DMS79 treated with DMSO at 0.1 percent for 48 hours (cell line): ENCODE measurements around the gene SORT1.
"Not testable (repeated sequence)": the region's sequence is repeated elsewhere in the genome, so short reads cannot be mapped to it uniquely, and the experiment has no call there.

Experiments
- DNase-seq: peaks from one replicate; lab custom pipeline; 2025; lab: John Stamatoyannopoulos, UW

SORT1 gene

GRCh38 chr1:109396871-109397580, 692 bp downstream of the SORT1 start:
- DNase-seq, result peak; percentile 25

- no peak for DNase-seq
Measured at GRCh38 chr1:109396513-109396839, 1.2 kb downstream of the SORT1 start.

GRCh38 chr1:109395602-109396512, 1.9 kb downstream of the SORT1 start:
- no peak for DNase-seq

GRCh38 chr1:109395282-109395599, 2.5 kb downstream of the SORT1 start:
- not testable (repeated sequence) for DNase-seq

- no peak for DNase-seq
Measured at GRCh38 chr1:109394591-109395281, 3.0 kb downstream of the SORT1 start.

DNA sequence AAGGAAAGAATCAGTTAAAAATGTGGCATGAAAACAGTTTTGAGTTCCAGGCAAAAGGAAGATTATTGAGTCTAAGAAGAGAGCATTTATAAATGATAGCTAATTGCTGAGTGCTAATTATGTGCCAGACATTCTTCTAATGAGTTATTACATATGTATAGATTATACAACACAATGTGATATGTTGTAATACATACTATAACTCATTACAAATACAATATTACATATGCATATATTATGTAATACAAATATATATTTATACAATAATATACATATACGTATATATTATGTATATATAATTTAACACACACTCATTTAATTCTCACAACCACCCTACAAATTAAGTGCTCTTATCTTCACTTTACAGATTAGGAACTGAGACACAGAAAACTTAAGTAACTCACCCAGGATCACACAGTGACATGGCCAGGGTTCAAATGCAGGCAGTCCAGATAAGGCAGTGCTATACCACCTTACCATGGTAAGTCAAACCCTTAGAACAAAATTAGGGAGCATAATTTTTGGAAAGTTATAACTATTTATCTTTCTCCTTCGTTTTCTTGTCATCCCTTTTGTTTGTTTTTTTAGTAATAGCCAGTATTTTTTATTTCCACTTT, 4.0 kb downstream of the SORT1 start:
- DNase-seq, result no peak

DNA sequence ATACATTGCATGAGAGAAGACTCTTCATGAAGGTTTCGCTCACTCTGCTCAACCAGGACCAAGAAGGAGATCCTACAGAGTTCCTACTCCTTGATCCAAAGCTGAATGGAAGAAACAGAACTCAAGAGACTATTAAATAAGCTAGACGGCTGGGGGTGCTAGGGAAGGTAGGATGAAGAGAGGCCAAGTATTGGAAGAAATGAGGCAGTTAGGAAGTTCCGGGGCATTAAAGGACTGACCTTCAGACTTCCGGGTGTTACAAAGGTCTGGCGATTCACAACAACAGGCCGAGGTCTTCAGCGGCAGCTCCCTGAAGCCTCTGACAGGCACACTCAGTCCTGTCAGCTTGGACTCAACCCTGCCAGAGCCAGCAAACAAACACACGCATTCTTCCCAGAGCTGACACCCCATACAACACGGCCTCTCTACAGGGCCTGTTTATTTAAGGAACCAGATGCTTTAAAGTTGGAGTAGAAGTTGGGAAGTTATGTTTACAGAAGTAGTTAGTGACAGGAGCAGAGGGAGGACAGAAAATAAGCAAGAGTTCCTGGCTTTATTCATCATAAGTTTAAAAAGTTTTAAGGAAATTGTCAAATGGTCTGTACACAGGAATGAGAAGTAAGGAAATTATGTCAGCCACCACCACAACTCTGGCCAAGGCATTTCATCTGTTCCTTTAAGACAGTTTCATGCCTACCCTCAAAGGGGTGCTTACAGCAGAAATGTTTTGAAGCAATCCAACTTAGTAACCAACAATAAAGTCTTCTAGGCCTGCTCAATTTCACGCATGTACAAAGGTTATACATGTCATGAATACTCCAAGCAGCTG, 4.7 kb downstream of the SORT1 start:
- DNase-seq, result no peak

- no peak for DNase-seq
Measured at GRCh38 chr1:109392037-109392787, 5.5 kb downstream of the SORT1 start.

- no peak for DNase-seq
Measured at GRCh38 chr1:109391626-109392025, 6.1 kb downstream of the SORT1 start.

DNA sequence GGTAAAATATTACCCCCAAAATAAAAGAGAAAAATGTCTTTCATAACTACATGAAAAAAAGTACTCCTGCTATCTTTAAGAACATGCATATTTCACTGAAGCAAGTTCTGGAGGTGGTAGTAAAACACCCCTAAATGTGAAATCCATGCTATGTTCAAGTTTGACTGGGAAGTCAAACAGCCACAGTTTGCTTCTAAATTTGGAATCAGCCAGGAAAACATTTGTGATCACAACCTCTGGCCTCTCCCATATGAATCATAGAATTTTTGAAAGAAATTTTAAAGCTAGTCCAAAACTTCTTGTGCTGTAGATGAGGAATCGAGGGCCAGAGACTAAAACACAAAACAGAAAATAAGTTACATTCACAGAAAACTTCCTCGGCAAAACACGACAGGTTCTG, 6.6 kb downstream of the SORT1 start:
- DNase-seq, result no peak

DNA sequence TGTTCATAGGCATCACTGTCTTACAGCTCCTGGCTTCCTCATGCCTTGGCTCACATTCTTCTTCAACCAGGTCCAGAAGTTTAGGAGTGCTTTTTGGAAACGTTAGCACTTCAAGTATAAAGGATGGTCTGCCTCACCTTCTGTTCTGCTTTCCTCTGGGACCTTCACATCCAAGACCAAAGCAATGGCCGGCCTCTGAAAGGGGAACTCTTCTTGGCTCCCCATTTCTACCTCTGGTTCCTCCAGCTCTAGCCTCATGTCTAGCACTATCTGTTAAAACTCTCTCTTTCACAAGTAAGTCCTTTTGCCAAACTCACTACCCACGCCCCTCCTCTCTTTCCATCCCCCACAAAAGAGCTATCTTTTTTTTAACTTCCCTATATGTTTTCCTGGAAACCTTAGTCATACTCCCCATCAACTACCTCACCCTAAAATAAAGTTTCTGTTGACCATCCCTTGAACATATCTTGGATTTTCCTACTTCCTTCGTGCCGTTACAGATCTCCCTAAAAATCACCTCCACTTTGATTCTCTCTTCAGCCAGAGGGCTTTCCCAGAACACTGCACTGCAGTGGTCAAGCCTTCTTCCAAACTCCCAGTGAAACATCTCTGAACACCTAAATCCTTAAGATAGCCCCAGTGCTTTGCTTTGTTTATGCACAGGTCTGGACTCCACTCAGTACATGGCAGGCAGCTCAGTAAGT, 7.9 kb downstream of the SORT1 start:
- DNase-seq, result no peak

GRCh38 chr1:109388884-109389637, 8.7 kb downstream of the SORT1 start:
- no peak for DNase-seq

DNA sequence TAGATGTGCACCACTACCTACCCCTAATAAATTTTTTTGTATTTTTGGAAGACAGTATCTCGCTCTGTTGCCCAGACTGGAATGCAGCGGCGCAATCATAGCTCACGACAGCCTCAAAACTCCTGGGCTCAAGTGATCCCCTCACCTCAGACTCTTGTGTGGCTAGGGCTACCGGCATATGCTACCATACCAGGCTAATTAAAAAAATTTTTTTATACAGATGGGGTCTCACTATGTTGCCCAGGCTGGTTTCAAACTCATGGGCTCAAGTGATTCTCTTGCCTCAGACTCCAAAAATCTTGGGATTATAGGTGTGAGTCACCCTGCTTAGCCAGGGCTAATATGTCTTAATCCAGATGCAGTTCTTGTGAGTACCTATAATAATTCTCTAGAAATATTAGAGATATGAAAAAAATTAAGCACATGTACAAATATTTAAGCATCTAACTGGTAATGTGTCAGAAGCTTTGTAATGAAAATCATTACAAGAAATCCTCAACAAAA, 9.5 kb downstream of the SORT1 start:
- DNase-seq, result no peak

- no peak for DNase-seq
Measured at GRCh38 chr1:109386054-109386717, 11.5 kb downstream of the SORT1 start.

- DNase-seq, result no peak
Measured at GRCh38 chr1:109385417-109385816, 12.3 kb downstream of the SORT1 start.

- DNase-seq, result no peak
Measured at GRCh38 chr1:109383854-109384253, 13.9 kb downstream of the SORT1 start.

DNA sequence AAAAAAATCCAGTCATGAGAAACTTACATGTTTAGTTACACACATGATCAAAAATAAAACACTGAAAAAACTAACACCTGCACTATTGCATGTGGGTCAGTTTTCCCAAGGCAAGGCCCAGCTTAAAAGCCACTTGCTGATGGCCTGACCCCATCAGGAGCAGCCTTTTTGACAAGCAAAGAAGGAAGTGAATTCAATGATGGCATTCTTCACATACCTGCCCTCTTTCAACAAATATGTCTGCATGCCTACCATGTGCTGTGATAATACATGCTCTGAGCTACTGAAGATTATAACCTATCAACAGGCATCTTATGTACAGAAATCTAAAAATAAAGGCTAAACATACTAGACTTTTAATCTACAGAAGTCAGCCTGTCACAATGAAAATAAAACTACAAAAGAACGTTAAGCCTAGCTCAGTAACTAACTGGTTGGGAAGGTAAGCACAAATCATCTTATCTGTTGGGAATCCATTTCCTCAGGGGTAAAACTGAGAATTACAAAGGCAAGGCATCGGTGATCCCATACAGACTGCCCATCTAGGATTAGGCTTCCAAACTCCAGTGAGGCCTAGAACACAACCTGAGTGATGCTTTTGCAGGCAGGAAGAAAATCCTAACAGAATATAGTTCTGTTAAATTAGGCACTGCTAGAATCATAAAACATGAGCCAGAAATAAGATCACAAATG, 14.5 kb downstream of the SORT1 start:
- DNase-seq, result no peak

- no peak for DNase-seq
Measured at GRCh38 chr1:109381573-109381972, 16.1 kb downstream of the SORT1 start.
